Astrocyte (in vitro differentiated cells and primary cell): Measurements from ENCODE around the gene FHL3.

Source experiments
- CTCF ChIP-seq: IDR thresholded peaks from 2 replicates; pipeline ENCODE4 v1.5.1; 2011; ENCODE audit warnings: low read depth, mild to moderate bottlenecking, inconsistent platforms, low read length, moderate library complexity; ENCODE audit not compliant: insufficient read depth
- EZH2 ChIP-seq: IDR thresholded peaks from 2 replicates; pipeline ENCODE4 v1.6.1; 2012; ENCODE audit warnings: mild to moderate bottlenecking, low read length, inconsistent platforms; ENCODE audit not compliant: insufficient read depth

GRCh38 chr1:38009841-38010180 is 4.5 kb upstream of the FHL3 start:
- no peak for TF ChIP-seq CTCF
- no peak for TF ChIP-seq EZH2
